GM18858 (cell line): ENCODE measurements around the gene STON2.
"Not testable (repeated sequence)": the region's sequence is repeated elsewhere in the genome, so short reads cannot be mapped to it uniquely, and the experiment has no call there.

ENCODE experiments used
- ATAC-seq: cut with Tn5 transposase; IDR thresholded peaks from one replicate; pipeline ENCODE4 v1.9.1; 2021; ENCODE audit not compliant: unreplicated experiment

STON2 gene

GRCh38 chr14:81400202-81400678 lies at the start of gene STON2:
TSS of gene STON2 (minus strand) at chr14:81400324. CDS start at chr14:81398382, 1,942 bp downstream.
- ATAC-seq, result no peak

- no peak for ATAC-seq
Observed at GRCh38 chr14:81449576-81449975, 49.5 kb upstream of the STON2 start.

- ATAC-seq, result no peak
Observed at GRCh38 chr14:81449114-81449513, 49.0 kb upstream of the STON2 start.

- ATAC-seq, result no peak
Observed at GRCh38 chr14:81447021-81447764, 47.1 kb upstream of the STON2 start.

- ATAC-seq, result no peak
Observed at GRCh38 chr14:81446279-81447007, 46.3 kb upstream of the STON2 start.

GRCh38 chr14:81441626-81442134 lies 41.6 kb upstream of the STON2 start:
- no peak for ATAC-seq

GRCh38 chr14:81440041-81440440 lies 39.9 kb upstream of the STON2 start:
- ATAC-seq, result no peak

- no peak for ATAC-seq
Observed at GRCh38 chr14:81437244-81437643, 37.1 kb upstream of the STON2 start.

- peak; percentile 74 for ATAC-seq
Observed at GRCh38 chr14:81436296-81437138, 36.4 kb upstream of the STON2 start.

- ATAC-seq, result peak; percentile 26
Observed at GRCh38 chr14:81435391-81436295, 35.5 kb upstream of the STON2 start.

- no peak for ATAC-seq
Observed at GRCh38 chr14:81435048-81435390, 34.9 kb upstream of the STON2 start.

GRCh38 chr14:81434230-81434629 lies 34.1 kb upstream of the STON2 start:
- ATAC-seq, result no peak

GRCh38 chr14:81433378-81433777 lies 33.3 kb upstream of the STON2 start:
- ATAC-seq, result no peak

- ATAC-seq, result no peak
Observed at GRCh38 chr14:81432219-81432661, 32.1 kb upstream of the STON2 start.

- no peak for ATAC-seq
Observed at GRCh38 chr14:81430235-81430634, 30.1 kb upstream of the STON2 start.

- ATAC-seq, result not testable (repeated sequence)
Observed at GRCh38 chr14:81429749-81430148, 29.6 kb upstream of the STON2 start.

GRCh38 chr14:81429028-81429427 lies 28.9 kb upstream of the STON2 start:
- no peak for ATAC-seq

- no peak for ATAC-seq
Observed at GRCh38 chr14:81427348-81428058, 27.4 kb upstream of the STON2 start.

- ATAC-seq, result no peak
Observed at GRCh38 chr14:81423504-81423903, 23.4 kb upstream of the STON2 start.
